ENCODE results near the gene ATXN7L1.
A peak's percentile ranks its signal among the peaks of the same experiment; 100 is the strongest.

The ATXN7L1 gene

DNA sequence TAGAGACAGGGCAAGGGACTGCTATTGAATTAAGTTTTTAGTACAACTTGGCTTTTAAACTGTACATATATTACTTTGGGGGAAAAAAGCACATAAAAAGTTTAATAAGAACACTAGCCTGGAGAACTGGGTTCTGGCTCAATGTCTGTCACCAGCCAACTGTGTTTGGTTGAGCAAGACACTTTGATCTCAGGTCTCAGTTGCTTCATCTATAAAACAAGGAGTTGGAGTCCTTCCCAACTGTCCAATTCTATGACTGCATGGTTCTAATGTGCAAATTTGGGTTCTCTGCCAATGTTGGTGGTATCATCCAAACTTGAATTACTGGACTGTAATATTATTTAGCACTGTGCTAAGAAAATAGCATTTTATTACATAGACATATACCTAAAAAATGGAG, 50.3 kb downstream of the ATXN7L1 start:
- no peak for DNase-seq

DNA sequence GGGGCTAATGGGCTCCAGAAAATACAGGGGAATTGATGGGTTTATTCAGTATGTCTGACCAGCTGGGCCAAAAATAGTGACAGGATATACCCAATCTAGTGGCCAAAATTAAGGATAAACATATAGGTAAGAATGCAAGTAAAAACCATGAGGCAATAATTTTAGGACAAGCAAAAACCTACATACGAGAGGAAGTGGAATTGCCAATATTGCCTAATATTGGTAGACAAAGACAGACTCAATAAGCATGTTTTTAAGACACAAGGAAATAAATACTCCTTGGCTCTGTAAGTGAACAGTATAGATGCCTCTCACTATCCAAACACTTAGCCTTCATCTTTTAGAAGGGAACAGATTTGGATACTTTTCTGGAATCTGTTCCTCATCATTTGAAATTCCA, 51.0 kb downstream of the ATXN7L1 start:
- no peak for DNase-seq

DNA sequence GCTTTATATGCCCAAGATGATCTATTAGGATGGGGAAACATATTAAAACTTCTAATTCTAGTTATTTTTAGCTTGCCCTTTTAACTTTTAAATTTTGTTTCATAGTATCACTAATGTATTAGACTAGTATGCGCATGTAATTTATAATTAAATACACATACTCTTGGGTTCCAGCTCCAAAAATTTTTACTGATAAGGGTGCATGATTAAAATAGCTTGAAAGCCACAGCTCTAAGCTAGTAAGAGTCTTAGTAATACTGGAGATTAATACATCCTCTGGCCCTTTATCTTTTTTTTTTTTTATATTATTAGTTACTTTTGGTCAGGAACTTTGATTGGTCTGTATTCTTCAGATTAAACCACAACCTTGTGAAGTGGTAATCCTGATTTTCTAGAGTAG, 53.6 kb downstream of the ATXN7L1 start:
- DNase-seq, result no peak

DNA sequence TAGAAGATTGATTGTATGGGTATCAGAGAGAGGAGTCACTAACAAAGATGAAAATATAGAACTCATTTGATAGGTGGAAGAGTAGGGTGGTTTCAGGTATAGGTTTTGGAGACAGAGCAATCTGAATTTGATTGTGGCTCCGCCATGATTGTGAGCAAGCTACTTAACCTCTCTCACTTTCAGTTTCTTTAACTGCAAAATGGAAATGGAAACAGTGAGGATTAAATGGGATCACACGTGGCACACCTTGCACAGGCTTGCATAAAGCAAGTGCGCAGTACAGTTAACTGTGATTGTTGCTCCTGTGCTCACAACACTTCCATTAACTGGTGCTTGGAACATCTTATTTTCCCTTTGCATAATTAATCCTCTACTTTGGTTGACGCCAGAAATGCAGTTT, 54.9 kb downstream of the ATXN7L1 start:
- DNase-seq, result no peak

DNA sequence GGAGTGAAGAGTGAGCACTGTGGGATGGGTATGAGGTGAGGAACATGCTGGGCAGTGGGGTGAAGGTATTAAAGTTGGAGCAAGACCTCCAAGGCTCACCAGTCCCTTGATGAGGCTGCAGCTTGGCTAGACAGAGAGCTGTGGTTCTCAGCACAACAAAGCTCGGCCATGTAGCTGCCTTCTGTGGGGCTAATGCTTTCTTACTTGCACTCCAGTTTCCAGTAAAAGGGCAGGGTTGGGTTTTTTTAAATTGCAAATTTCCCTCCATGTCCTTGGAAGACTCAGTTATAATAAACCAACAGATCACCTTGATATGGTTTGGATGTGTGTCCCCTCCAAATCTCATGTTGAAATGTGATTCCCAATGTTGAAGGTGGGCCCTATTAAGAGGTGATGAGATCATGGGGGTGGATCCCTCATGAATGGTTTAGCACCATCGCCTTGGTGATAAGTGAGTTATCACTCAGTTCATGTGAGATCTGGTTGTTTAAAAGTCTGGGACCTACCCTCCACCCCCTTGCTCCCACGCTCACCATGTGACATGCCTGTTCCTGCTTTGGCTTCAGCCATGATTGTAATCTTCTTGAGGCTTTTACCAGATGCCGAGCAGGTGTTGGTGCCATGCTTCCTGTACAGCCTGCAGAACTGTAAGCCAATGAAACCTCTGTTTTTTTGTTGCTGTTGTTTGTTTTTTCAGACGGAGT, 55.9 kb downstream of the ATXN7L1 start:
- DNase-seq, result no peak

DNA sequence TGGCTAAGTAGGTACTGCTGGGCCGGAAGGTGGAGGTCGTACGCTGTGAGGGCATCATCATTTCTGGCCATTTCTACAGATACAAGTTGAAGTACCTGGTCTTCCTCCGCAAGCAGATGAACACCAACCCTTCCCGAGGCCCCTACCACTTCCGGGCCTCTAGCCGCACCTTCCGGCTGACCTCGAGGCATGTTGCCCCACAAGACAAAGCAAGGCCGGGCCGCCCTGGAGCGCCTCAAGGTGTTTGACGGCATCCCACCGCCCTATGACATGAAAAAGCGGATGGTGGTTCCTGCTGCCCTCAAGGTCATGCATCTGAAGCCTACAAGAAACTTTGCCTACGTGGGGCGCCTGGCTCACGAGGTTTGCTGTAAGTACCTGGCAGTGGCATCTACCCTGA, 56.8 kb downstream of the ATXN7L1 start:
- DNase-seq, result no peak

DNA sequence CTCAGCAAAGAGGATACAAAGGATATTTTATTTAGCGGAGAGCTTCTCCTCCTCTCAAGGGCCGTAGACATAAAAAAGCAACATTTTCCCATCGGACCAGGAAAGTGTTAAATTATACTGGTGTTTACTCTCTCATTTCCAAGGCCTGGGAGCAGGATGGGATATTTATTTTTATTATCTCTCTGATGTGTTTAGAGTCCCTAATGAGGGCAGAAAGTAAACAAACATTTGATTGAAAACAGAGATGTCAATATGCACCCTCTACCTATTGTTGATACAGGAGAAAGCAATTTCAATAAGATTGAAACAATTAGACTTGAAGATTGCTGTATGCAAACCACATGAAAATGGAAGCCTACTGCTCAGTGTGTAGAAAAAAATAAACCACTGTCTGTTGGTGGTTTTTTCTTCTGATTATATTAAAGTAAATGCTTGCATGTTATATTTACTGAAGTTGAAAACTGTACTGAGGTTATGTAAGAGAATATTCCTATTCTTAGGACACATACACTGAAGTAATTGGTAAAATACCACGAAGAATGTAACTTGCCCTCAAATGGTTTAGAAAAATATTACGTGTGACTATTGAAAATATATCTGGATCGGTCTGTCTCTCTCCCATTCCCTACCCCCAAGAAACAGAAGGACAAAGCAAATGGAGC, 59.3 kb downstream of the ATXN7L1 start:
- no peak for DNase-seq

DNA sequence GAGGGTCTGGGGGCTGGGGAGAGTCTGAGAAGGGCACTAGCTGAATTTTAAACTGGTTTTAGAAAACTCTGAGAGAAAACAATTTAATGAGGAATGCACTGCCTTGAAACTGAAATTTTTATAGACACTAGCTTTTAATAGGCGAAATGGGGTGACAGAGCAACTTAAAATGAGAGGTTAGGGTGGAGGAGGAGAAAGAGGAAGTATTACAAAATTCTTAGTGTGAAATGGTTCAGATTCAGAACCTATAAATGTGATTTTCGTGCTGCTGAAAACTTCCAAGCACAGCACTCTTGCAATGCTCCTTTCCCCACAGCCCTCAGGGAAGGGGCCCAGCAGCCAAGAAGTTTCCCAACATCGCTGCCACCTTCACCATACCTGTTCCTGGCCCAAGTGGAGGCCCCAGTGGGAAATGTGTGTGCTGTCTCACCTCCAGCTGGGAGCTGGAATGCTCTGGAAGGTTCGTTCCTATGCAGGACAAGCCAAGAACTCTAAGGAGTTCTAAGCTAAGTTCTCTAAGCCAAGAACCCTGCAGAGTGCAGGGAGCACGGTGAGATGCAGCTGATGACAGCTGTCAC, 60.0 kb downstream of the ATXN7L1 start:
- no peak for DNase-seq

DNA sequence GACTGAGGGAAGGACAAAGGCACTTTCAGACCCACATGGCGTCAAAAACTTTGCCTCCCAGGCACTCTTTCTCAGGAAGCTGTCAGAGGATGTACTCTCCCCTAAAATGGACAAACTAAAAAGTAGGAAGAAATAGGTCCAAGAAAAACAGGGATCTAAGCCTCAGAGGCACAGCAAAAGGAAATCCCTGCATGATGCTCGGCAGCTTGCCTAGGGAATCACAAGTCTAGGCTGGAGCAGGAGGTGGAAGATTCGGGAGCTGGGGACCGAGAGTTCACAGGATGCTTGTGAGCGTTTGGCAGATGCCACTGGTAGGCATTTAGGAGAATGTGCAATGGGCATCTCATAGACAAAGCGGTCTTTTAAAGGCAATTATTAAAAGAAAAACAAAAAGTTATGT, 60.8 kb downstream of the ATXN7L1 start:
- no peak for DNase-seq

DNA sequence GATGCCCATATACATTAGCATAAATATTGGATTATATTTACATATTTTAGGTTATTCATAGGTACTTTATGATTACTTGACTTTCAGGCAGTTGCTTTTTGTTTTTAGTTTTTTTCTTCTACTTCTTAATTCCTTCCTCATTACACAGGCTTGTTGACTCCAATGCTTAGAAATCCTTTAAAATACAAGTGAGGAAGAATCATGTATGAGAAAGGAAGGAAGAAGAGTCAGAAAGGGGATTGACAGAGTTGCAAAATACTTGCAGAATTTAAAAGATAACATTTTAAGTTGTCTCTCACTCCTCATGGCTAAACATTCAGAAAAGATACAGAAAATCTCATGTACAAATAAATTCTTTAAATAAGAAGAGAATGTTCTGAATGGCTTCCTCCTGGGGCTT, 61.9 kb downstream of the ATXN7L1 start:
- no peak for DNase-seq

DNA sequence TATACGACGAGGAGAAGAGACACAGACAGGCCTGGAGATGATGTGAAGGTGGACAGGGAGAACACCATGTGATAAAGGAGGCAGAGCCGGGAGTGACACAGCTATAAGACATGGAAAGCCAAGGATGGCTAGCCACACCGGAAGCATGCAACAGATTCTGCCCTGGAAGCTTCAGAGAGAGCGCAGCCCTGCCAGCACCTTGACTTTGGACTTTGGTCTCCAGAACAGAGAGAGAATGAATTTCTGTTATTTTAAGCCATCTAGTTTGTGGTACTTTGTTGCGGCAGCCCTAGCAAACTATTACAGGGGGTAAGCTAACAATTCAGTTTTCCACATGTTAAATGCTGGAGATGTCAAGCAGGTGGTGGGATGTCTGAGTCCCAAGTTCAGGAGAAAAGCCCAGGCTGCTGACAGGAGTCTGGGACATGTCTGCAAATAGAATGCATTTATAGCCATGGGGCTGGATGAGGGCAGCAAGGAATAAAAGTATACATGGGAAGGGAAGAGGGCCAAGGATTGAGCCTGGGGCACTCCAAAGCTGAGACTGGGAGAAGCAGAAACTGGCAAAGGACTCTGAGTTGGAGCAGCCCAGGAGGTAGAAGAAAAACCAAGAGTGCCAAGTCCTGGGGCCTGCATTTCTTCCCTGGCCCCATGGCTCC, 65.1 kb downstream of the ATXN7L1 start:
- DNase-seq, result no peak

DNA sequence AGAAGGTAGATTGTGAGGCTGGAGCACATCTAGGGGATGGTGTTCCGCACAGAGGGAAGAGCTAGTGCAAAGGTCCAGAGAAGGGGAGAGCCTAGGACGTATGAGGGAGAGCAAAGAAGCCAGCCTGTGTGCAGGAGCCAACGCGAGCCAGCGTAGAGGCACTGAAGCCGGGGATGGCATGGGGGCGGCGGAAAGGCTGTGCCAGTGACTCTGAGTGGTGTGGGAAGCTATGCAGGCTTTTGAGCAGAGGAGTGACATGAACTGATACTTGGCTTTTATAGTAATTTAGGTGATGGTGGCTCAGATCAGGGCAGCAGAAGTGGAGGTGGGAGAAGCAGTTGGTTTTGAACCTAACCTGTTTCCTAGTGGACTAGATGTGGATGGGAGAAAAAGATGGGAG, 65.8 kb downstream of the ATXN7L1 start:
- DNase-seq, result no peak

DNA sequence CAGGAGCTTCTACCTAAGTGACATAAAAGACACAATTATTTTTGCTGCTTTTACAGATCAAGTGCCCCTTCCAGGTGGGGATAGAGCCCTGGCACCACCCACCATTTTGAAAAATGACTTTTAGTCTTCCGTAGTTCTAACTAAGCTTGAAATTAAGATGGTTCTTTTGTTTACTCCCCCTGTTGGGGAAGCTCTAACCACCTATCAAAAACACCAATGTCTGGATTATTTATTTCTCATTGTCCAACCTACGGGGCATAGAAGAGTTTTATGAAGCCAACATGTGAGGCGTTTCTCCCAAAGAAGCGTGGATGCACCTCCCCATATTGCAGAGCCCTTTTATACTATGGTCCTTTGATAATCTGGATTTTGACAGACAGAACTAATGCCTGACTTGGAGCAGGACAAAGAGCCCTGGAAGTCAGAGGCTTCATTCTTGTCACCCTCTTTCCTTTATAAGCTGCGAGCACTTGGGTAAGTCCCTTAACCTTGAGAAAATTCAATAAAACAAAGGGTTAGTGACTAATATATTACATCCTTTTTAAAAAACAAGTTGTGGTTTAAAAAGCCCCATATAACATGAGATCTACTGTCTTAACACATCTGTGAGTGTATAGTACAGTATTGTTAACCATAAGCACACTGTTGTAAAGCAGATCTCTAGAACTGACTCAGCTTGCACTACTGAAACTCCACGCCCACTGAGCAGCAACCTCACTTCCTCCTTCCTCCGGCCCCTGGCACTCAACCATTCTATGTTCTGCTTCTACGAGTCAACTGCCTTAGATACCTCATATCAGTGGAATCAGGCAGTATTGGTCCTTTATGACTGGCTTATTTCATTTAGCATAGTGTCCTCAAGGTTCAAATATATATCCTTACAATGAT, 67.5 kb downstream of the ATXN7L1 start:
- peak; percentile 78 for DNase-seq

DNA sequence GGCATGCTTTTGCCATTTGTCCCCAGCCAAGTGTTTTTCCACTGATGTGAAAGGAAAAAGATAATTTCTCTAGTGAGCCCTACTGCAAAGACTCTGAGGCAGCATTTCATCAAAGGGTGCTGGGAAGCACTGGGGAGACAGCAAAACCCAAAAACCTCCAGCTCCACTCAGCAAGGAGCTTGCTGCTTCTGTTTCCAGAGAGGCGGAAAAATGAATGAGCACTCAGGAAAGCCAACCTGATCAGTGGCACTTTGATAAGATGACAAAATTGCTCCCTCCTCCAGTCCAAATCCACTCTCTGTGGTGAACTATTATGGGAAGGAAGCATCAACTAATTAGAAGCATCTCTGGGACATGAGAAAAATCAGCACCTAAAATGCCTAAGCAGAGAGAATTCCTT, 68.2 kb downstream of the ATXN7L1 start:
- DNase-seq, result no peak

DNA sequence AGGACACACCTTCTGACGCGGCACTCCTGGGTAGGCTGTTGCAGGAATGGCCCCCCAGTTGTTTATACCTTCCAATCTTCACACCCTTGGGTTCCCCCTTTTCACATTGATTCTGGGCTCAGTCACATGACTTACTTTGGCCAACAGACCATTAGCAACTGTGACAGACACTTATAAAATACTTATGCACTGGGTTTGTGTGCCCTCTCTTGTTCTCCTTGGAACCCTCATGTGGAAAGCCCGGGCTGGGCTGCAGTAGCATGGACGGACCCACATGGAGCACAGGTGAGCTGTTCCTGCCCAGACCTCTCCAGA, 69.0 kb downstream of the ATXN7L1 start:
- peak; percentile 16 for DNase-seq

DNA sequence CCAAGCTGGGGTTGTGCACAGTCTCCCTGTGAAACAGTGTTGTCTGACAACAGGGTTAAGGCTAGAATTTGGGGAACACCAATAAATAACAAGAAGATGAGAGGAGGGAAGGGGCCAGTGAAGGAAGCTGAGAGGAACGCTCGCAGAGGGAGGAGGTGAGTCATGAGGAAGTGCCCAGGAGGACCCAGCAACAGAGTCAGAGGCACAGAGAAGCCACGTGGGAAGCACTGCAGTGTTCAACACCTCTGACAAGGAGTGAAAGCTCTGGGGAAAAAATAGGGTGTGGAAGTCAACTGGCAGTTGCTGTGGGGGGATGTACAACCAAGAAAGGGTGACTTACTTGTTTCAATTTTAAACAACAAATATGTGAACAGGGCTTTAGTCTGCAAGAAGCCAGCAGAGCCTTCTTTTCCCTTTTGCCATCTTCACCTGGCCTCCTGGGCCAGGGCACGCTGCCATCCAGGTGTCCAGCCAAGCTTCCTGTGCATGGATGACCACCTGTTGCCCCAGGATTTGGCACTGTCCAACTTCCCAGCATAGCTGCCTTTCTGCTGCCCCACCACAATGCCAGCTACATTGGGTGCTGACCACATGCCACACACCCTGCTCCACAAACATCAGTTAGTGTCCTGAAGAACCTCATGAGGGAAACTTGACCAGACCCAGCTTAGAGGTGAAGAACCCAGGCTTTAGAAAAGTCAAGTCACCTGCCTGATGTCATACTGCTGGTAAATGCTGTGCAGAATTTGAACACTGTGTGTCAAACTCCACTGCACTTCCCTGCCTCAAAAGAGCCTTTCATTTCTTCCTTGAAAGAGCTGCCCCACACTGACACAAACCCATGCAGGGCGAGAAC, 69.6 kb downstream of the ATXN7L1 start:
- DNase-seq, result peak; percentile 56

DNA sequence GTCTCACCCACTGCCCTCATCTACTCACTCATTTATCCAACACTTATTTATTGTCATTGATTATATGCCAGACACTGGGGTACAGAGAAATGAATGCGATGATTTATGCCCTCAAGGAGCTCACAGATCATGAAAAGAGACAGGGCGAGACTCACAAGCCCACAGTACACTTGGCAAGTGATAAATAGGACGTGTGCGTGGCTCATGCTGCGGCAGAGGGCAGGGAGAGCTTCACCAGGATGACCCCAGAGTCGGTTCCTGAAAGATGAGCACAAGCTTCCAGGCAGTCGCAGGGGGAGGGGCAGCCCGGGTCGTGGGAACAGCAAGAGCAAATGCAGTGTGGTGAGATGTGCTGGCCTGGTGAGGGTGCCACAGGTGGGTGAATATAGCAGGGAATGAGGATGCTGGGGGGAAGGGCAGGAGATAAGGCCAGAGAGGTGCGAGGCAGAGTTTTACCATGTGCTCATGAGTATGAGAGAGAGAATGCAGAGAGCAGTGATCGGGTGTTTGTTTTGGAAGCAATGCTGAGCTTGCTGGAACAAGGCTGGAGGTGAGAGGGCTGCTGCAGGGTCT, 70.9 kb downstream of the ATXN7L1 start:
- no peak for DNase-seq

DNA sequence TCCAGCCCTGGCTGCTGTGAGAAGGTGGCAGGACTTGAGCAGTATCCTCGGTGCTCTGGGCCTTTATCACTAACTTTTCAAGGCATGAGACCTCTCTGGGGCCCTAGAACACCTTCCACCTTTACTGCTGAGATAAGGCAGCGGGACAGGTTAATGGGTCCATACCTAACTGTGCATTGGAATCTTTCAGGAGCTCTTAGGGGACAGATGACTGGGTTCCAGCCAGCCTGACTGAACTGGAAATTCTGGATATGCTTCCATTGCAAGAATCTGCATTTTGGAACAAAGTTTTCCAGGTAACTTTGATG, 73.0 kb downstream of the ATXN7L1 start:
- no peak for DNase-seq

DNA sequence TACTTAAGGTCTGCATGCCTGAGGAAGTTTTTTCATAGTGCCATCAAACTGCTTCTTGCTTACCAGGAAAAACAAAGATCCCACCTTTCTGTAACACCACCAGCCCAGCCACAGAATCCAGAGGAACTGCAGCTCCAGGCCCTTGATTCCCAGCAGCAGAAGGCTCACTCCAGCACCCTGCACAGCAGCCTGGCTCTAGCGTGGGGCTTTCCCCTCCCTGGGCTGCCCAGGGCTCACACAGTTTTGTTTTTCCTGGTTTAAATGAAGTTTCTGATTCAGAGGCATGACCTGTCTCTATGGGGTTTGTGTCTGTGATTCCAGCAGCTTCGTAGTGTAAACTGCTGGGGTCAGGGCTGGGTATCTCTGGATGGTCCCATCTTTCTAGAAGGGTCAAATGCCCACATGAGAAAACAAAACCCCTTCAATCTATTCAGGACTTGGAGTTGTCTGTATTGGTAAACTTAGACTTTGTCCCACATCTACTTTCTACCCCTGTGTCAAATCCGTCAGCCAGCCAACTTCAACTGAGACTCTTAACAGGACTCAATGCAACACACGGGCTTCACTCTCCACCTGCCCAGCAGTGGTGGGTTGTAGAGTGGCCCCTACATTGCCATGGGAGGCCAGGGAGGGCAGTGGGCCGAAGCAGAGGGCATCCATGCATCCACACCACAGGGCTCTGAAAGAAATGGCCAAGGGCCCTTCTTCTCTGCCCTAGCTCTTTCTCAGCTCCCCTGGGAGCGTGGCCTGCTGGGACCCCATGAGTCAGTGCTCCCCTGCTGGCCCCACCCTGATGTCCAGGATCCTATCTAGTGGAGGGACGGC, 73.6 kb downstream of the ATXN7L1 start:
- DNase-seq, result no peak

DNA sequence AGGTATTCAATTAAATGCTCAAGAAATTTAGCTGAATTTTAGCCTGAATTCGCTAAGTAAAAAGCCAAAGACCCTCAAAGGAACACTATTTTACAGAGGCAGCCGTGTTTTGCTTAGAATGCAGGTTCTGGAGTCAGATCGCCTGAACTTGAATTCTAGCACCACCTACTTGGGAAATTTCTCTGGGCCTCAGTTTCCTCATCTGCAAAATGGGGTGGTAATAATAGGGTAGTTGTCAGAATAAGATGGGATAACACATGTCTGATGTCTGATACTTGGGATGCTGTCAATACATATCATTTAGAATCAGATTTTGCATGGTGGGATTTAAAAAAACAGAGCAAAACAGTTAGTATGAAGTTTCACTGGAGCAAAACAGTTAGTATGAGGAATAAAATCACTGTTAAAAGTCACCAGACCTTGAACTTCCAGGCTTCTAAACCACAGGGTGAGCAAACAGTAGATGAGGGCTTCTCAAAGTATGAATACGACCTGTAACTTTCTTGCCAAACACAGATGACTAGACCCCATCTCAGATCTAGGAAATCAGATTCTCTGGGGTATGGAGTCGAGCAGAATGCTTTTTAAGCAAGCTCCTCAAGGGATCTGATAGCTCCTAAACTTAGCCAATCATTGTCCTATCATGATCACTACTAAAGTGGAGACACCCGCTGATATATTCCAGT, 75.4 kb downstream of the ATXN7L1 start:
- no peak for DNase-seq

All from CD4-positive, alpha-beta T cell treated with Interleukin-21 for 1 hour (primary cell).